ENCODE measurements around the gene ARHGEF10L.

The ARHGEF10L gene

DNA sequence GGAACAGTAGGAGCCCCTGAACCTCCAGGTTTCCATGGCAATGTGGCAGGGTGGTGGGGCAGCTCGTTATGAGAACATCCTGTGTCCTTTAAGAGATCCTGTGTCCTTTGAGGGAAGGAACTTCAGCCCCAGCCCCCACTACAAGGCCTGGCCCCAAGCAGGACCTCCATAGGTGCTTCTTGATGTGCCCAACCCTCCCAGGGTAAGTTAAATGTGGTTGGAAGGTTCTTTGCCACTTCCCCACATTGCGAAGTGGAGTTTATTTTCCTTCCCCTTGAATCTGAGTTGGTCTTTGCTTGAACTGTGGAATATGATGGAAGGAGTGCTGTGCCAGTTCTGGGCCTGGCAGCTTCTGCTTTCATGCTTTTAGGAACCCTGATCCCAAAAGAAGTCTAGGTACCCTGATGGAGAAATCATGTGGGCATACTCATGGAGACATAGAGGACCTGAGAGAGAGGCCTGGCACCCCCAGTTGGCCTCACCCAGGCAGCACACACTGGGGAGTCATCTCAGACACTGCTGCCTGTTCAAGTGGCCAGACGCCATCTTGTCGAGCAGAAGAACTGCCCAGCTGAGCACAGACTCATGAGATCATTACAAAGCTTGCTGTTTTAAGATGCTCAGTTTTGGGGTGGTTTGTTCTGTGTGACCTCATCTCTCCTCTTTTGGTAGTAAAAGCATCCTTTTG is 171.5 kb downstream of the ARHGEF10L start:
- DNase-seq (ENCODE audit: low spot score) = no peak

DNA sequence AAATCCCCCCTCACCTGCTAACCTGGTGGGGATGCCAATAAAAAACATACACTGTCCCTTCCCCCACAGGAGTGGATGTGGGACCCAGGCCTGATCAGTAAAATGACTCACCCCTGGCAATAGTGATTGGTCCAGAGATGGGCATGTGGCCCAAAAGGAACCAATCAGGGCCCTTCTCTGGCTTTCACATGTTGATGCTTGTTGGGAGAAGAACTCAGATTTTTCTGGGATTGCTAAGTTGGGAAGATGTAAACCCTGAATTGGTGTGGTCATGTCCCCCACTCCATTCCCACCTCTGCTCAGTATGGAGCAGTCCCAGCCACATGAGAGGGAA is 172.0 kb downstream of the ARHGEF10L start:
- no peak for DNase-seq (ENCODE audit: low spot score)

DNA sequence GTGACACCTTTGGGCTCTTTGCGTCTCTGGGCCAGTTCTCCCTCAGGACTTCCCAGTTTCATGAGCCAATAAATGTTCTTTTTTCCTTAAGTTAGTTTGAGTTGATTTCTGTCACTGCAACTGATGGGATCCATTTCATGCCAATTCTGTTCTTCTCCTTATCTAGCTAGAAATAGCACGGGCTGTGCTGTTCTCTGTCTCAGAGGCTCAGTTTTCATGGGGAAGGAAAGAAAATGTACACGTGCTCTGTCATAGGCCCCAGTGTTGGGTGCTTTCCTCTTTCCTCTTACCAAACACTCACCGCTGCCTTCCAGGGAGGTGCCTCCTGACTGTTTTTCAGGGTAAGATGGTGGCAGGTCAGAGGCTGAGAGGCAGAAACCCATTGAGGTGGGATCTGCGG is 172.4 kb downstream of the ARHGEF10L start:
- no peak for DNase-seq (ENCODE audit: low spot score)

DNA sequence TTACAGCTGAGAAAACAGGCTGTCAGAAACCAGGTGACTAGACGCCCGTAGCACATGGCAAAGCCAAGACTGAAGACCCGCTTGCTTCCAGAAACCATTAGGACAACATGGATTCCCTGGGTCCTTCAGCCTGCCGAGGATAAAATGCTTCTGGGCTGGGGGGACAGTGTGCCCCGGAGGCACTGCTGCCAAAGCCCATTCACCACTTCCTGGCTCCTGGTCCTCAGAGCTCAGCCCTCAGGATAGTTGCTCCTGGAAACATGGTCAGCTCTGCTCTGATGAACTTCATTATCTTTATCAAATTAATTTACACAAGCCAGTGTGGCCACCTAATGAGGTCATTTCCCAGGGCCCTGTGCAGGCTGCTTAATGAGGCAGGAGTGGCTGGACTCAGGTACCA is 174.5 kb downstream of the ARHGEF10L start:
- DNase-seq (ENCODE audit: low spot score) = no peak

DNA sequence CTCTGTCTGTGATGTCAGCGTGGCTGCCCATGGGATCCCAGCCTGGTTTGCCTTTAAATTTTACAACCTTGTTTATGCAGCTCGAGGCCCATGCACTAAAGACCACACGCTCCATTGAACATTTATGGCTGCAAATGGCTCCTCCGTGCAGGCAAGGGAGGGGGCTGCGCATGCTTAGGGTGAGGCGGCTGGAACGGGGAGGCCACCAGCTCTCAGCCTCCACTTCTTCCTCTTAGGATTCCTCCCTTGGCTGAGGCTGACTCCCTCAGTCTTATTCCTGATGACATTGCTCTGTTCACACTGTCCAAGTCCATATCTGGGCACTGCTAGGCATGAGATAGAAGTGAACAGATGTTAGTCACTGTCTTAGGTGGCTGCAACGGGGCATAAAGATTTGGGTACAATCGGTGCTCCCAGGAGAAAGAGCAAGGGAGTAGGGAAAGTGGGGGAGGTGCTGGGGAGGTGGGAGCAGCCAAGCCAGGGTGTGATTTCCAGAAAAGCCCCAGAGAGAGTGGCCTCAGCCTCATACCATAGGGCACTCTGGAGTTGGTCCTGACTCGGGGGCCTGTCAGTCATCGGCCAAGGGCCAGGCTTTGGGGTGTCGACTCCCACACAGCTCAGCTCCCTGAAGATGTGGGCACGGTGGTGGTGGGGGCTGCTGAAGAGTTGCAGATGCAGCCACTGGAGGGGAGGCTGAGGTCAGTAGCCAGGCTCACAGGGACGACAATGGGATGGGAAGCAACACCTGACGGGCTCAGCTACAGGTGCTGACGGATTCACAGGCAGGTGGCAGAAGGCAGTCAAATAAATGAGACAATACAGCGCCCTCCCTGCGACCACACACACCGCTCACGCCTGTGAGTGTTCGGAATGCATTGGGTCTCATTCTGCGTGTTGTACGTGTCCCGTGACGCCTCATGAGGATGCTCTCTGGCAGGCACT is 178.4 kb downstream of the ARHGEF10L start:
- DNase-seq (ENCODE audit: low spot score) = no peak

DNA sequence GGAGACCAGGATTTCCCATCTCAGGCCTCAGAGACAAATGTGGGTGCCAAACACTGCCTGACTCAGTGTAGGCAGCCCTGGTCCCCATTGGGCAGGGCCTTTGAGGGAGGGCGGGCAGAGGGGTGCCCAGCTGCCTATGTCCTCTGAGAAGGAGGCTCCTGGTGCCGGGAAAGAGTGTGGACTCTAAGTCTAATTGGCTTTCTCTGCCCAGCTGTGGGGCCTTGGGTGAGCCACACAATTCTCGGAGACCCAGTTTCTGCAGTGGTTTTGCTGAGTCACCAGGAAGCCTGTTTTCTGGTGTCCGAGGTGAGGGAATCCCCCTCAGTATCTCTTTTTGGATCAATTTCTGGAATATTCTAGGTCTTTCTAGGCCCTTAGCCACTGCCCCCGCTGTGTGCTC is 180.4 kb downstream of the ARHGEF10L start:
- DNase-seq (ENCODE audit: low spot score) = no peak

DNA sequence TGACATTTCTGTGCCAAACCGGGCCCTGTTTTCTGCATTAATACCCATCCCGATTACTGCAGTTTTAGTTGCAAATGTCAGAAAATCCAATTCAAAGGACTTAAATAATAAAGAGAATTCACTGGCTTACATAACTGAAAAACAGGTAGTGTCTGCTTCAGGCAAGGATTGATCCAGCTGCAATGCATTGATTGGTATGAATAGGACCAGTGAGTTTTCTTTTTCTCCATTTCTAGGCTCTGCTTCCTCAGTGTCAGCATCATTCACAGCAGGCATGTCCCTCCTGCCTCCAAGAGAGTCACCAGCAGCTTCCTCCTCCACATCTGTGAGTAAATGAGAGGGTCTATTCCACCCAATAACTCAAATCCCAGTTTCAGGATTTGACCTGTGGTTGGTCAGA is 181.9 kb downstream of the ARHGEF10L start:
- DNase-seq (ENCODE audit: low spot score) = no peak

DNA sequence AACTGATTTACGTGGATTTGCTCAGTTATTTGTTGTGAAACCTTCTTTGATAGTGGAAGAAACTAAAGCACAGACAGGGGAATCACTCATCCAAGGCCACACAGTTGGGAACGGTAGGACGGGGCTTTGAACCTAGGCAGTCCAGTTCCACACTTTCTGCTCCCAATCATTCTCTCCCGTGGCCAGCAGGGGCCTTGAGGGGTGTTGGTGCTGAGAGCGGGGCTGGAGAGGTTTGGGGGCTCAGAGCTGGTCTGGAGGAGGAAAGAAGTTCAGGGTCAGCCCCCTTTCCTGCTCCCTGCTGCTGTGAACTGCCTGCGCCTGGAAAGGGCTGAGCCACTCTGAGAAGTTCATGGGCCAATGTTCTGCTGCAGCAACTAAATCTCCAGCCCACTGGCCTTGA is 184.2 kb downstream of the ARHGEF10L start:
- DNase-seq (ENCODE audit: low spot score) = no peak

DNA sequence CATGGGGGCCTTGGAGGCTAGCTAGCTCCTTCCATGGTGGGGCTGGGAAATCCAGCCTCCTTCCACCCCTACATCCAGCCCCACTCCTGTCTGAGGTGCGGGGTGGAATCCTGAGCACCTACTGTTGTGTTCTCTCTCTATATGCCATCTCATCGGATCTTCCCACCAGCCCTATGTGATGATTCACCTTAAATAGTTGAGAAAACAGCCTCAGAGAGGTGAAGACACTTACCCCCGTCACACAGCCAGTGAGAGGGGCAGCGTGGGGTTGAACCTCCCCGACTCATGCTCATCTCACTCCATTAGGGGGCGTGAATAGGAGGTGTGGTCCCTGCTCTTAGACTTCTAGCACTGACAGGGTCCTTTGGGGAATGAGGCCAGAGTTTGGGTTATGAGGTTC is 184.7 kb downstream of the ARHGEF10L start:
- DNase-seq (ENCODE audit: low spot score) = no peak

DNA sequence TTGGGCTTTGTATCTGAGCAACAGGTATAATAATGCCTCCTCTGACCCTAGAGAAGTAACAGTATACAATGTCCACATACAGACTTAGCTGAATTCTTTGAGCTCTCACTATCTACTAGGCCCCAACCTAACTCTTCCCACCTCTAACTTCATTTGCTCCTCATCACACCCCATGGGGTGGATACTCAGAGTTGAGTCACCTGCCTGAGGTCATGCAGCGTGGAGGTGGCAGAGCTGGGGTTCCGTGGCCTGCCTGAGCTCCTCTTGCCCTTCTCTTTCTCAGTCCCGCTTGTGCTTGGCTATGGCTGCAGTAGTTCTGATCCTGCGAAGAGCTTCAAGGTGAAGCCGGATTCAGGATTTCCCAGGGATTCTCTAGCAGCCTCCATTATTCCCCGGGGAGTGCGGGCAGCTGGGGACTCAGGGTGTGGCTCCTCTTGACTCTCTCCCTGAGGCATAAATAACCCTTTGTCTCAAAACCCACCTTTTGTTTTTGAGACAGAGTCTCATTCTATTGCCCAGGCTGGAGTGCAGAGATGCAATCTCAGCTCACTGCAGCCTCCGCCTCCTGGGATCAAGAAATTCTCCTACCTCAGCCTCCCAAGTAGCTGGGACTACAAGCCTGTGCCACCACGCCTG is 185.7 kb downstream of the ARHGEF10L start:
- no peak for DNase-seq (ENCODE audit: low spot score)

DNA sequence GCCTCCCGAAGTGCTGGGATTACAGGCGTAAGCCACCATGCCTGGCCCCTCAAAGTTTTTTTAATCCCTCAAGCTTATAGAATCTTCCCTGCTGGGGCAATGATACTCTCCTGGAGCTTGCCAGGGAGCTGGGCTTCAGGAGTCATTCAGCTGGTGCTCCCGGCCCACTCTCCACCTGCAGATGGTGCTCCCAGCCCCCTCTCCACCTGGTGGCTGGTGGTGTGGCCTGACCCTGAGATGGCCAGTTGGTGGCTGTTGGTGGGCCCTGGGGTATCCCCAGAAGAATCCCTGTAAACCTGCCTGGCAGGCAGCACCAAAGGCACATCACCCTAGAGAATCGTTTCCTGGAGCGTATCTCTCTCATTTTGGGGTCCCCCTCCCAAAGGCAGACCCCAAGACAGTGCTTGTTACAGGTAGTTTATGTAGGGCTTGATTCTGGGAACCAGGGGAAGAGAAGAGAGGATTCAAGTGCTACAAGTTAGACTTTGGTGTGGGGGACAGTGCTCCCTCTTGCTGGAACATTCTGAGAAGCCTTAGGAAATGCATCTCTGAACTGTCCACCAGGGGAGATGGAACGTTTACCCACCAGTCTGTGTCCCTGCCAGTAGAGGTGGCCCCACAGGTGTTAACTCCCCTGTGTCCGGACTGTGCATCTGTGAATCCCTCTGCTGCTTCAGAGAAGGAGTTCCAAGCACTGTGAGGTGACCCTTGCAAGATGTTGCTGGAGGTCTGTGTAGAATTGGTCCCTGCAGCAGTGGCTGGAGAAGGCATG is 186.5 kb downstream of the ARHGEF10L start:
- DNase-seq (ENCODE audit: low spot score) = no peak

DNA sequence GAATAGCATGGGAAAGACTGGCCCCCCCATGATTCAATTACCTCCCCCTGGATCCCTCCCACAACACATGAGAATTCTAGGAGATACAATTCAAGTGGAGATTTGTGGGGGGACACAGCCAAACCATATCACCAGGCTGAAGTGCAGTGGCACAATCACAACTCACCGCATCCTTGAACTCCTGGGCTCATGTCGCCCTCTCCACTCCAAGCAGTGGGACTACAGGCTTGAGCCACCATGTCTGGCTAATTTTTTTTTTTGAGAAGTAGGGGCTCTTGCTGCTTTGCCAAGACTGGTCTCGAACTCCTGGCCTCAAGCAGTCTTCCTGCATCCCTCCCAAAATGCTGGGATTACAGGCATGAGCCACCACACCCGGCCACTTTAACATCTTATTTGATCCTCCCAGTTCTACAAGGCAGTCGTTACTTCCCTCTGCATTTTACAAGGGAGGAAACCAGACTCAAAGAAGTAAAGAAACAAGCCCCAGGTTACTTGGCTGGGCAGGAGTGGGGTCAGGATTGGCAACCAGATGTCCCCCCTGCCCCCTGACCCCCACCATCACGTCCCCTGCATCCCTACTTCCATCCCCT is 188.7 kb downstream of the ARHGEF10L start:
- DNase-seq (ENCODE audit: low spot score) = no peak

DNA sequence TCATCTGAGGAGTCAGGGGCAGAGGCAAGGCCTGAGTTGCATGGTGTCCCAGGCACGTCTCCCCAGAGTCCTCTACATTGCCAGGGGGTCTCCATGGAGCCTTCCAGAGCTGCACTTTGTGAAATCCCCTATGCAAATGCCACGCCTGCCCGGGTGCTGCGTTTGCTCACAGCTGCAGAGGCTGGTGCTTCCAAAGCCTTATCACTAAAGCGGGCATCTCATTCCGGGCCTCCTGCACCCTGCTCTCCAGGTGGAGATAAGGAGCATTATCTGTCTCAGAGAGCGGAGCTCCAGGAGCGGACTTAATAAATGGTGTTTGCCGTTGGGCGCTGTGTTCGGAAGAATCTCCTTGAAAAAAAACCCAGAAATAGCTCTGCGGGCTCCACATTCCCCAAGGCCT is 189.8 kb downstream of the ARHGEF10L start:
- no peak for DNase-seq (ENCODE audit: low spot score)

DNA sequence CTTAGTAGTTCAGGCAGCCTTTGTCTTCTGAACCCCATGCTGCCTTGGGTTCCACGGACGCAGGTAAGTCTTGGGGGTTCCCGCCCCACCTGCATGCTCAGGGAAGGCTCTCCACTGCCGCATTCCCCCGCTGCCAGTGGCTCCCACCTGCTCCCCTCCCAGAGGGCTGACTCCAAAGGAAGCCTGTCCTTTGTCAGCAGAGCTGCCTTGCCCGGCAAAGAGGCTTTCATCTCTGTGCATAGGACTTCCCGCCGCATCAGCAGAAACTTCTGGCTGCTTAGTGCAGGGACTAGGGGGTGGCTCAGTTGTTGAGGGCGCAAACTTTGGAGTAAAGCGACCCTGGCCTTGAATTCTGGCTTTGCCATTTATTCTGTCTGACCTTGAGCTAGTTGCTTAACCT is 190.4 kb downstream of the ARHGEF10L start:
- DNase-seq (ENCODE audit: low spot score) = no peak

DNA sequence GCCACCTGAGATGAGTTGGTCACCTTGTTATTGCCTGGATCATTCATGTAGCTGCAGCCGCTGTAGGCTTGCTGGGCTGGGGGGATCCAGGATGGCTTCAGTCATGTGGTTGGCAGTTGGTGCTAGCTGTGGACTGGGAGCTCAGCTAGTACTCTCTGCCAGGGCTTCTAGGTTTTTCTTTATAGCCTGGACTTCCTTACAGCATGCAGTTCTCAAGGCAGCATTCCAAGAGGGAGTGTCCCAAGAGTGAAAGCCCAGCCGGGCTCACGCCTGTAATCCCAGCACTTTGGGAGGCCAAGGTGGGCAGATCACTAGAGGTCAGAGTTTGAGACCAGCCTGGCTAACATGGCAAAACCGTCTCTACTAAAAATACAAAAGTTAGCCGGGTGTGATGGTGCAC is 192.0 kb downstream of the ARHGEF10L start:
- no peak for DNase-seq (ENCODE audit: low spot score)

DNA sequence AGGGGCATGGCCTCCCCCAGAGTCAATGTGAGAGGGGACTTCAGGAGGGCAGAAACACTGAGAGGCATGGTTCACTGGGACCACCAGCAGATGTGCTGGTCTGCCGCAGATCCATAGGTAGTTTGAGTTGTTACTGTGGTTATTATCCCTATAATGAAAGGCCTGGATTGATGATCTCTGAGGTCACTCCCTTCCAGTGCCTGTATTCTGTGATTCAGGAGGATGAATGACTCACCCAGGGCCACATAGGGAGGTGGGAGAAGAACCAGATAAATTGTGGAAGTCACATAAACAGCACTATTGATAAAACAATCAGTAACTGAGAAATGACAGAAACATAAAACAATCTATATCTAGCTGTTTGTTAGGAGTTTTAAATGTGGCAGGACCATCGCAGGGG is 193.0 kb downstream of the ARHGEF10L start:
- no peak for DNase-seq (ENCODE audit: low spot score)

DNA sequence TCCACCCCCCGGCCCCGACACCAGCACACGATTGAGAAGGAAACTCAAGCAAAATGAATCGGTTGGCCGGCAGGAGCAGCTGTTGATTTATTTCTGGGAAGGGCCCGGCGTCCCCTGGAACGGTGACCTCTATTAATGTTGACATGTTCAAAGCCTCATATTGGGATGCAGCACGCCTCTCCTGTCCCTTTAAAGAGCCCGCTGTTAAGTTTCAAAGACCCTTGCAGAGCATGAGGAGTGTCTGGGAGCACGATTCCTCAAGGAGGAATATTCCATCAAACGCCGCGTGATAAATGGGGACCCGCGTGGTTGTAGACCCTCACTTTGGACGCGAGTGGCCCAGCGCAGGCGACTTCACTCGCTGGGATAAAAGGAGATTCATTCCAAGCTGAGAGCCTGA is 194.2 kb downstream of the ARHGEF10L start:
- no peak for DNase-seq (ENCODE audit: low spot score)

DNA sequence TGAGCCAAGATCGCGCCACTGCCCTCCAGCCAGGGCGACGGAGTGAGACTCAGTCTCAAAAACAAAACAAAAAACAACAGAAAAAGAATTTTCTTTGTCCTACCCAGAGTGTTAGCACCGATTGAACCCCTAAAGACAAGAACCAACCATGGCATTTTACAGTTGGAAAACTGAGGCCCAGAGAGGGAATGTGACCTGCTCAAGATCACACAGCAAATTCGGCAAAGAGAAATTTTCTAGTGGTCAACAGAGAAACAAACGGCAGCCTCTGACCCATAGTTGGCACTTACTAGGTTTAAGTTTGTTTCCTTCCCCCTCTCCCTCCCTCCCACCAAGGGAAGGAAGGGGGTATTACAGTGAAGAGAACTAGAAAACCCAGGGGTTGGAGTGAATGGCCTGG is 195.1 kb downstream of the ARHGEF10L start:
- DNase-seq (ENCODE audit: low spot score) = no peak

DNA sequence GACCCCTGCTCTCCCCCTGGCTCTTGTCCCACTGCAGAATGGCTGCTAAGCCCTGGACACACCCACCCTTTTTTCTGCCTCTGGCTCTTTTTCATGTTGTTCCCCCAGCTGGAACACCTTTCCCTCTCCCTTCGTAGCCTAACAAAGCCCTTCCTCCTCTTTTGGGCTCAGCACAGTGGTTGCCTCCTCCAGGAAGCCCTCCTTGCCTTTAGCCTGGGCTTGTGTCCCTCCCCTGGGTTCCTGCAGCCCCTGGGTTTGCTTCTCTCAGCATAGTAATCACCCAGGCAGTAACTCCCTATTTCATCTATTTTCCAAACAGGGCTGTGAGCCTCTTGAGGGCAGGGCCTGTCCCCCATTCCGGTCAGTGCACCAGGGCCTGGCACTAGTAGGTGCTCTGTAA is 195.8 kb downstream of the ARHGEF10L start:
- no peak for DNase-seq (ENCODE audit: low spot score)

DNA sequence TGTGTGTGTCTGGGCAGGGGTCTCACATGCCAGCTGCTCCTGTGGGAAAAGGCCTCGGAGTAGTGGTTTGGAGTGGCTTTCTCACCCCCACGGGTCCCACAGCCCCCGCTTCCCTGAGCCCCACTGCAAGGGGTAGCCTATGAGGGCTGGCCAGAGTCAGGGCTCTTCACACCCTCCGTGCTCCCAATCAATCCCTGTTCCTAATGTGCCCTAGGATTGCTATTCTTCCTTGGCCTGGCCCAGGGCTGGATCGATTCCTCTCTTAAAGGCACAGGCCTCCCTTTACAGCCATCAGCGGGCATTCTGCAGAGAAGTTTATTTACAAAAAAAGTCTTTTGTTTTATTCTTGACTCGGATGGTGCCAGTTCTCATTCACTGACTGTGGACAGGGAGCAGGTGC is 196.3 kb downstream of the ARHGEF10L start:
- DNase-seq (ENCODE audit: low spot score) = no peak

DNA sequence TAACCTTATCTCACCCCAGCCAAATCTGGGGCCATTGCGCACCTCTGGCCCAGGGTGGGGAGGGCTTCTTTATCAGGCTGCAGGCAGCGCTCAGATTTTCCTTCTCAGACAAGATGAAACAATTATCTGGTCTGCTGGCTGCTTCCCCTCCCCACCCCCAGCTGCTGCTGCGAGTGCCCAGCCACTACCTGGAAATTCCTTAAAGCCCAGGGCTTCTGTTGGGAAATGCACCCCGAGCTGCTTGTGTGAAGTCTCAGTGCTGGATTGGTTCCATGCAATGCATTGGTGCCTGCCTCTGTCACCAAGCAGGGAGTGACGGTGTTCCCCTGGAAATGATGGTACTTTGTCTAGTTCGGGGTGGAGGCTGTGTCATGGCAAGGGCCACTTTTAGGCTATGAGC is 197.1 kb downstream of the ARHGEF10L start:
- DNase-seq (ENCODE audit: low spot score) = no peak

DNA sequence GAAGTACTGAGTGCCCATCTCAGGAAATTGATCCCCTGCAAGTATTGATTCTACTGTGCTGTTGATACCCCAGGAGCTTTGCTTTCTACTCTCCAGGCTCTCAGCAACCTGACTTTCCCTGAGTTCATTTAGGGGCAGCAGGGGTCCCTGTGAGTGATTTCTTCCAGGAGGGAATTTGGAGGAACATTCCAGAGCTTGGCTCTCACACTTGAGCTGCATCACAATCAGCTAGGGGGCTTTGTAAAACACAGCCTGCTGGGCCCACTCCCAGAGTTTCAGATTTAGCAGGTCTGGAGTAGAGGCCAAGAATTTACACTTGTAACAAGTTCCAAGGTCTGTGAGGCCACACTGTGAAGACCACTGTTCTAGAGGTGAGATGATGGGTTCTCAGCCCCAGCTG is 199.6 kb downstream of the ARHGEF10L start:
- DNase-seq (ENCODE audit: low spot score) = no peak

All from hematopoietic multipotent progenitor cell treated with erythropoietin and hydrocortisone succinate and interleukin-3 and kit ligand, for 15 days (in vitro differentiated cells).